H1 (cell line): ENCODE measurements around the gene CDH2. TPM values are rescaled to one million over a fixed set of nuclear protein-coding genes. Genes with fewer than 3 reads are reported as not detected.

Source experiments
- ASH2L ChIP-seq: fragments of 200-600, 300-600 bp; sonication (generic); IDR thresholded peaks from one replicate; pipeline ENCODE4 v1.7.1; 2017; ENCODE audit warnings: low read length
- BRCA1 ChIP-seq: IDR thresholded peaks from 2 replicates; pipeline ENCODE4 v1.6.1; 2012; ENCODE audit warnings: low read depth, low read length, improper control_type of control experiment
- CBX5 ChIP-seq: fragments of 300-800, 300-1000 bp; sonication (generic); IDR thresholded peaks from 2 replicates; pipeline ENCODE4 v1.7.1; 2016; ENCODE audit warnings: antibody characterized with exemption, low read length, low read depth
- CEBPB ChIP-seq: IDR thresholded peaks from 2 replicates; pipeline ENCODE4 v1.6.1; 2012; ENCODE audit warnings: low read depth, low read length
- CHD1 ChIP-seq: IDR thresholded peaks from 2 replicates; pipeline ENCODE4 v1.6.1; 2012; ENCODE audit warnings: low read depth, low read length, improper control_type of control experiment
- EZH2 ChIP-seq: fragments of 200-600 bp; sonication (generic); IDR thresholded peaks from 2 replicates; pipeline ENCODE4 v1.7.1; 2012; ENCODE audit warnings: low read depth, mild to moderate bottlenecking, moderate library complexity, low read length, inconsistent platforms; ENCODE audit not compliant: severe bottlenecking
- FOSL1 ChIP-seq: IDR thresholded peaks from 2 replicates; pipeline ENCODE4 v1.6.1; 2011; ENCODE audit warnings: mild to moderate bottlenecking, low read depth, low read length, moderate library complexity; ENCODE audit not compliant: insufficient read depth
- JUN ChIP-seq: IDR thresholded peaks from 2 replicates; pipeline ENCODE4 v1.6.1; 2011; ENCODE audit warnings: low read depth, mild to moderate bottlenecking, improper control_type of control experiment, low read length
- JUND ChIP-seq: IDR thresholded peaks from 2 replicates; pipeline ENCODE4 v1.6.1; 2011; ENCODE audit warnings: mild to moderate bottlenecking, improper control_type of control experiment, low read length
- KDM4A ChIP-seq: IDR thresholded peaks from one replicate; pipeline ENCODE4 v1.7.1; 2012; ENCODE audit warnings: low read depth, mild to moderate bottlenecking, moderate library complexity, low read length, inconsistent platforms; ENCODE audit not compliant: severe bottlenecking
- NANOG ChIP-seq: IDR thresholded peaks from 2 replicates; pipeline ENCODE4 v1.6.1; 2011; ENCODE audit warnings: low read length, low read depth, mild to moderate bottlenecking, inconsistent platforms; ENCODE audit not compliant: insufficient read depth, poor library complexity, severe bottlenecking
- PHF8 ChIP-seq: fragments of 200-600 bp; sonication (generic); conservative IDR thresholded peaks from 2 replicates; pipeline ENCODE4 v1.7.1; 2012; ENCODE audit warnings: low read depth, mild to moderate bottlenecking, inconsistent platforms, low read length, moderate library complexity
- POLR2A ChIP-seq, 2 experiments: IDR thresholded peaks; 1 replicate in 1 of 2; 2 replicates in 1 of 2; pipeline ENCODE4 v1.6.1; 2011; ENCODE audit warnings: low read depth in 2 of 2, low read length in 2 of 2, mild to moderate bottlenecking in 2 of 2; ENCODE audit errors: control extremely low read depth in 1 of 2
- RBBP5 ChIP-seq: IDR thresholded peaks from 2 replicates; pipeline ENCODE4 v1.7.1; 2012; ENCODE audit warnings: low read depth, mild to moderate bottlenecking, inconsistent platforms, low read length, moderate library complexity, borderline replicate concordance
- RNF2 ChIP-seq: fragments of 200-900, 300-1000 bp; sonication (generic); IDR thresholded peaks from 2 replicates; pipeline ENCODE4 v1.7.1; 2016; ENCODE audit warnings: borderline replicate concordance, low read depth, mild to moderate bottlenecking, antibody characterized with exemption, low read length; ENCODE audit not compliant: poor library complexity, severe bottlenecking; ENCODE audit errors: missing control alignments
- SAP30 ChIP-seq: fragments of 300-600 bp; sonication (generic); IDR thresholded peaks from 2 replicates; pipeline ENCODE4 v1.7.1; 2012; ENCODE audit warnings: low read length, moderate library complexity, mild to moderate bottlenecking, inconsistent platforms; ENCODE audit not compliant: insufficient read depth, insufficient replicate concordance
- SIRT6 ChIP-seq: IDR thresholded peaks from one replicate; pipeline ENCODE4 v1.7.1; 2012; ENCODE audit warnings: low read length, inconsistent platforms
- SP4 ChIP-seq: IDR thresholded peaks from 2 replicates; pipeline ENCODE4 v1.6.1; 2012; ENCODE audit warnings: low read length, inconsistent platforms
- SUZ12 ChIP-seq: fragments of 200-600 bp; sonication (generic); IDR thresholded peaks from 2 replicates; pipeline ENCODE4 v1.6.1; 2012; ENCODE audit warnings: mild to moderate bottlenecking, inconsistent platforms, low read length, moderate library complexity, mixed read lengths
- TBP ChIP-seq: IDR thresholded peaks from 2 replicates; pipeline ENCODE4 v1.6.1; 2011; ENCODE audit warnings: low read depth, low read length, improper control_type of control experiment
- TEAD4 ChIP-seq: IDR thresholded peaks from 2 replicates; pipeline ENCODE4 v1.6.1; 2012; ENCODE audit warnings: low read depth, low read length, inconsistent platforms, mixed read lengths
- YY1 ChIP-seq: IDR thresholded peaks from 2 replicates; pipeline ENCODE4 v1.6.1; 2011; ENCODE audit warnings: low read depth, mild to moderate bottlenecking, low read length
- ZNF274 ChIP-seq: IDR thresholded peaks from 2 replicates; pipeline ENCODE4 v1.7.0; 2012; ENCODE audit warnings: low read length, borderline replicate concordance; ENCODE audit errors: extremely low read depth
- polyA plus RNA-seq, 7 experiments: library from polyadenylated mRNA; depleted of rRNA in 3 of 7; stranded (reverse) in 5 of 7; unstranded in 2 of 7; fragments of >200 nt in 5 of 7; fragments of 200-250 nt in 2 of 7; gene quantifications; 1 replicate in 5 of 7; 2 replicates in 1 of 7; 4 replicates in 1 of 7; pipeline versions ENCODE4 v1.2.1 to v1.2.3, GENCODE V29; 2011 to 2013; ENCODE audit warnings: missing spikeins in 2 of 7, mixed read lengths in 2 of 7
- total RNA-seq: library from RNA; stranded (reverse); fragmentation: NEBNext Ultra II Directional; extraction: Animal tissue kit (Norgen Biotek cat#: 25700); gene quantifications from 2 replicates; pipeline ENCODE4 v1.2.1, GENCODE V29; 2021
- TF ChIP-seq, protein P1 (sequence below): IDR thresholded peaks from 2 replicates; pipeline ENCODE4 v1.6.1; 2011; ENCODE audit warnings: low read length, improper control_type of control experiment

Gene CDH2
- total and polyA plus RNA-seq, 2 of the 8 experiments (the other 6 are each of a cell fraction or from before 2014, with no cell fraction given), result 15.0 to 56.5 TPM

DNA sequence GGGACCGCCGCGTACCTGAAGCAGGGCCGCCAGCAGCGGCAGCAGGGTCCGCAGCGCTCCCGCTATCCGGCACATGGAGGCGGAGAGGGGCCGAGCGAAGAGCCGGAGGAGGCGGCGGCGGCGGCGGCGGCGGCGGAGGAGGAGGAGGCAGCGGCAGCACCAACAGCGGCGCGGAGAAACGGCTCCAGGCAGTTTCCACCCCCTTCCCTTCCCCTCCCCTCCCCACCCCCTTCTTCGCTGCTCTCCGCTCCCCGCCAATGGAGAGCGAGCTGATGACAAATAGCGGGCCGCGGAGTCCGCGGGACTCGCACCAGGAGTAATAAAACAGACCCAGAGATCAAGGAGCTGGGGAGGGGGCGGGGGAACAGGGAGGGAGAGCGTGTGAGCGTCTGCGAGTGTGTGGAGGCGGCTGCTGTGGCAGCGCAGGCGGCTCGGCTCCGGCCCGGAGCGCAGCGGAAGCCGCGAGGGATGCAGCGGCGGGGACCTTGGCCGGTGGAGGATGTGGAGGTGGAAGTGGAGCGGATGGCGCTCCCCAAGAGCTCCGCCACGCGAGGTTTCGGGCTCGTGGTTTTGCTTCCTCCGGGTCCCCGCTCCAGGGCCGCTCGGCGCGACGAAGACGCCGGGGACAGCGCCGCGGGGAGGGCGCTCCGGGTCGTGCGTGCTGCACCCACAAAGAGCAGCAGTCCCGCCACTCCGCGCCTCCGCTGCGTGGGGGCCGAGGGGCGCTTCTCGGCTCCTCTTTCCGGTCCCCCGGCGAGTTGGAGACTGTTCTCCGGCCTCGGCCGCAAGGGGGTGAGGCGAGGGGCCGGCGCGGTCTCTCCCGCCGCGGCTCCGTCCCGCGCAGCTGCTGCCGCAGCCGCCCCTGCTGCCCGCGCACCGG lies at the start of gene CDH2 (continued):
- TF ChIP-seq RNF2 (peak; percentile 55), SUZ12 (no peak; the same call in 1 of the 2 replicates), KDM4A (peak; percentile 89), CHD1 (no peak), ASH2L (peak; percentile 69), SP4 (no peak), EZH2 (no peak), ZNF274 (no peak), JUND (no peak), SAP30 (no peak), POLR2A (IDR thresholded peaks at IDR 0.05; ENCODE audit: control extremely low read depth in 1 of 2, low read depth in 2 of 2, low read length in 2 of 2) (no peak), SIRT6 (no peak), CBX5 (no peak), CEBPB (no peak), FOSL1 (no peak), TEAD4 (no peak), JUN (no peak), YY1 (no peak), RBBP5 (peak; percentile 60; the same call in 1 of the 2 replicates), NANOG (no peak), BRCA1 (no peak), PHF8 (0 out of 2 replicates have a peak, but pooled peaks have one; percentile 37), TBP (no peak)
- TF ChIP-seq, protein P1, sequence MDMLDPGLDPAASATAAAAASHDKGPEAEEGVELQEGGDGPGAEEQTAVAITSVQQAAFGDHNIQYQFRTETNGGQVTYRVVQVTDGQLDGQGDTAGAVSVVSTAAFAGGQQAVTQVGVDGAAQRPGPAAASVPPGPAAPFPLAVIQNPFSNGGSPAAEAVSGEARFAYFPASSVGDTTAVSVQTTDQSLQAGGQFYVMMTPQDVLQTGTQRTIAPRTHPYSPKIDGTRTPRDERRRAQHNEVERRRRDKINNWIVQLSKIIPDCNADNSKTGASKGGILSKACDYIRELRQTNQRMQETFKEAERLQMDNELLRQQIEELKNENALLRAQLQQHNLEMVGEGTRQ, result no peak
